Thyroid gland (tissue), 4 donors: ENCODE data around the gene COMT.

Experiments
- POLR2A ChIP-seq, 2 donors: fragments of 450-650 bp; IDR thresholded peaks; one replicate each; pipeline ENCODE4 v1.6.1; 2017; ENCODE audit warnings: antibody characterized with exemption in 2 of 2, mild to moderate bottlenecking in 2 of 2, moderate library complexity in 1 of 2
- TF ChIP-seq, protein P1 (sequence below), 6 experiments: fragments of 200-600 bp in 3 of 6; fragments of 450-650 bp in 3 of 6; sonication (generic) in 3 of 6; IDR thresholded peaks; one replicate each; pipeline ENCODE4 v1.5.1; 2016 to 2019; ENCODE audit warnings: antibody characterized with exemption in 6 of 6, mild to moderate bottlenecking in 2 of 6, inconsistent platforms in 1 of 6, moderate library complexity in 1 of 6

- TF ChIP-seq, protein P1, sequence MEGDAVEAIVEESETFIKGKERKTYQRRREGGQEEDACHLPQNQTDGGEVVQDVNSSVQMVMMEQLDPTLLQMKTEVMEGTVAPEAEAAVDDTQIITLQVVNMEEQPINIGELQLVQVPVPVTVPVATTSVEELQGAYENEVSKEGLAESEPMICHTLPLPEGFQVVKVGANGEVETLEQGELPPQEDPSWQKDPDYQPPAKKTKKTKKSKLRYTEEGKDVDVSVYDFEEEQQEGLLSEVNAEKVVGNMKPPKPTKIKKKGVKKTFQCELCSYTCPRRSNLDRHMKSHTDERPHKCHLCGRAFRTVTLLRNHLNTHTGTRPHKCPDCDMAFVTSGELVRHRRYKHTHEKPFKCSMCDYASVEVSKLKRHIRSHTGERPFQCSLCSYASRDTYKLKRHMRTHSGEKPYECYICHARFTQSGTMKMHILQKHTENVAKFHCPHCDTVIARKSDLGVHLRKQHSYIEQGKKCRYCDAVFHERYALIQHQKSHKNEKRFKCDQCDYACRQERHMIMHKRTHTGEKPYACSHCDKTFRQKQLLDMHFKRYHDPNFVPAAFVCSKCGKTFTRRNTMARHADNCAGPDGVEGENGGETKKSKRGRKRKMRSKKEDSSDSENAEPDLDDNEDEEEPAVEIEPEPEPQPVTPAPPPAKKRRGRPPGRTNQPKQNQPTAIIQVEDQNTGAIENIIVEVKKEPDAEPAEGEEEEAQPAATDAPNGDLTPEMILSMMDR (IDR thresholded peaks at IDR 0.05) = no peak
- TF ChIP-seq POLR2A (IDR thresholded peaks at IDR 0.05) = no peak
Measured at GRCh38 chr22:19930551-19931486, 10.8 kb upstream of the COMT start.
